ENCODE measurements around the gene BRPF3. TPM values are rescaled to one million over a fixed set of nuclear protein-coding genes. Genes with fewer than 3 reads are reported as not detected.
A peak's percentile ranks its signal among the peaks of the same experiment; 100 is the strongest.

BRPF3 gene
- total RNA-seq, 1 experiment from 2014 or later: 16.9 TPM

DNA sequence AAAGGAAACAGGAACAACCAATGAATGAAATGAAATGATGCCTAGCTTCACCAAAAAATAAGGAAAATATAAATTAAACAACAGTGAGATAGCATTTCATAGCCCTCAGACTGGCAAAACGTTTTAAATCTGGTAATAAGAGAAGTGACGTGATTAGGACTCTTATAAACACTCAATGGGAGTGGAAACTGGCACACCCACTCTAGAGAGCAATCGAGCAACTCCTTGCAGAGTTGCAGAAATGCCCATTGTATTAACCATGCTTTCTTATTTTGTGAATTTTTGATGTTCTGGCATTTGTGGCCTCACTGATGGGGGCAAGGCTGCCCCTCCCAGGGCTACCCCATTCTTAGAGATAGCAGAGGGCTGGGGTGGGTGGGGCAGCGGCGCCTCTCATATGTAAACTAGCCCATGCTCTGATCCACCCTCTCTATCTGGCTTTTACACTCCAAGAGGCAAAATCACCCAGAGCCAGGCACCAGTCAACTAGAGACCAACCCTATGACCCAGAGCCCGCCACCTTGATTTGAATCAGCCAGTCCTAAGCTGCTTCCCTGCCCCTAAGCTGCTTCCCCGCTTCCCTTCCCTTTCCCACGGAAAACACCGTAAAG is 67.0 kb downstream of the BRPF3 start:
- no peak for DNase-seq
- Histone ChIP-seq H3K27me3 (no peaks in the 10 kb centered on the region), H3K4me3 (no peak overlapping the region), H3K27ac (no peak overlapping the region), H3K36me3 (no peaks in the 10 kb centered on the region), H3K4me1 (no peaks in the 10 kb centered on the region), H3K9me3 (replicated peaks) (no peaks in the 10 kb centered on the region; the same call in 1 of the 2 replicates)

DNA sequence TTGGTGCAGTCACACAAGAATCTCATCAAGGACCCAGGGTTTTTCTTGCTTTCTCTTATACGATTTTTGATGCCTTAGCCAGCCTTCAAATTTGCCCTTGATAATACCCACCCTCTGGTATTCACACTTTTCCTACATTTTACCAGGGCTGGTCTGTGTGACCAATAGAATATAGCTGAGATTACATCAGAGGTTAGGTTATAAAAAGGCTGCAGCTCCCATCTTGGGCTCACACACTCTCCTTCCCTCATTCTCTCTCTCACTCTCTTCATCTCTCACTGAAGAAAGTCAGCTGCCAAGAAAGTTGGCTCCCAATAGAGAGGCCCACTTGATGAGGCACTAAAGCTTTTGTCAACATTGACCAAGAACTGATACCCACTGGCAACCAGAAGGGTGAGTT is 69.2 kb downstream of the BRPF3 start:
- Histone ChIP-seq H3K9me3 (replicated peaks) (no peaks in the 10 kb centered on the region; the same call in 1 of the 2 replicates), H3K4me1 (no peaks in the 10 kb centered on the region), H3K36me3 (no peaks in the 10 kb centered on the region), H3K27ac (no peak overlapping the region), H3K4me3 (no peak overlapping the region), H3K27me3 (peaks cover 9% of the 10 kb centered on the region; the same call in 1 of the 2 replicates)
- no peak for DNase-seq

DNA sequence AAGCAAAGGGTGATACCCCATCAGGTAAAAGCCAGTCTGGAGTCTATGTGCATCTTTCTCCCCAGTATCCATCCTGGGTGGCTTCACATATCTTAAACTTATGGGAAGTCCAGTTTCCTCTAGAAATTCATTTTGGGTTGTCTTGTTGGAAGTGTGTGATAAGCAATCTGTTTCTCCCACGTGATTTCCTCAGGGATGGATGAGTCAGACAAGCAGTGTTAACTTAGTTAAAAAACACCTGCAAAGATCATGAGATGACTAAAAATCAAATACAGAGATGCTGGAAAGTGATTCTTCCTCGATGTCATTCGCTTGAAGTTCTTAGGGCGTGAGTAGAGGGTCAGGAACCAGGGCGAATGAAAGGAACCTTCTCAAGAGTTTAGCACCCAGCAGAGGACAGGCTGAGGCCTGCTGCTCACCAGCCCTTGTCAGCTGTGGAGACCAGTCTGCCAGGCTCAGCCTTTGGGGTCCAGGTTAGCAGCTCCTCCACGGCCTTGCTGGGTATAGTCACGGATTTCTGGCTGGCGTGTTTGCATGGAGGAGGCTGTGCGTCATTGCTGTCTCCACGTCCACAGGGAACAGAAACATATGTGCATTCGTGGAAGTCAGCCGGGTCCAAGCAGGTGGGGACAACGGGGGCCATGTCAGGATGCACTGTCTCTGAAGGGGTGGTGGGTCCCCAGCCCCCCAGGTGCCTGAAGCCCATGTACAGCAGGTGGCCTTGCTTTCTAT is 70.5 kb downstream of the BRPF3 start:
- Histone ChIP-seq H3K9me3 (replicated peaks) (no peaks in the 10 kb centered on the region; the same call in 1 of the 2 replicates), H3K27me3 (peaks cover 9% of the 10 kb centered on the region; the same call in 1 of the 2 replicates)
- DNase-seq: no peak

DNA sequence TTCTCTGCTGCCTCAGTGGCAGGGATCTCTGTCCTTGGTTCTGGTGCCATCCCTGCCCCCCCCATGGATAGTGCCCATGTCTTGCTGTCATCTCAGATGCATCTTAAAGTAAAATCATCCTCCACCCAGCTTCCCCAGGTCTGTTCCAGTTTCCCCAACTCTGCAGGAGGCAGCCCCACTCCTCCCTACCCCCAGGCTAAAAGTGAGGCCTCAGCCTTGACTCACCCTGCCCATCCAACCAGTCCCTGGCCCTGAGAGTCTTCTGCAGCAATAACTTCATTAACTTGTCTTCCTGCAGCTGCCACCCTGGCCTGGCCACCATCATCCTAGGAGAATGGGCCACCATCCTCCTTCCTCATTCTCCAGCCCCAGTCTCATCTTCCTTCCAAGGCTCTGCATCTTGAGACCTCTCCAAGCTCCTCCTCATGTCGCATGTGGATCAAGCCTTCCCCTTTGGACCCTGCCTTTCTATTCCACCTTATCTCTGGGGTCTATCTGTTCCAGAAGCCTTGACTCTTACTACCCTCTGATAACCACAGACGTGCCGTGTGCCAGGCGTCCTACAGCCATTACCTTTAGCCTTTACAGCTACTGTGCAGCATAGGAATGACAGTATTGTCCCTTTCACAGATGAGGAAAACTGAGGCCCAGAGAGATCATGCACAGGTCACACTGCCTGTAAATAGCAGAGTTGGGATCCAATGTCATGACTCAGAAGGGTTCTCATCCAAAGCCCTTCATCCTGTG is 71.4 kb downstream of the BRPF3 start:
- Histone ChIP-seq H3K4me1 (no peaks in the 10 kb centered on the region), H3K9me3 (replicated peaks) (no peaks in the 10 kb centered on the region; the same call in 1 of the 2 replicates), H3K4me3 (no peak overlapping the region), H3K36me3 (no peaks in the 10 kb centered on the region), H3K27me3 (peaks cover 11% of the 10 kb centered on the region; the same call in 1 of the 2 replicates), H3K27ac (no peak overlapping the region)
- DNase-seq: no peak

More for the DNA sequence above, 70.5 kb downstream of the BRPF3 start:
- Histone ChIP-seq H3K36me3 (no peaks in the 10 kb centered on the region), H3K4me3 (no peak overlapping the region), H3K4me1 (no peaks in the 10 kb centered on the region), H3K27ac (no peak overlapping the region)

DNA sequence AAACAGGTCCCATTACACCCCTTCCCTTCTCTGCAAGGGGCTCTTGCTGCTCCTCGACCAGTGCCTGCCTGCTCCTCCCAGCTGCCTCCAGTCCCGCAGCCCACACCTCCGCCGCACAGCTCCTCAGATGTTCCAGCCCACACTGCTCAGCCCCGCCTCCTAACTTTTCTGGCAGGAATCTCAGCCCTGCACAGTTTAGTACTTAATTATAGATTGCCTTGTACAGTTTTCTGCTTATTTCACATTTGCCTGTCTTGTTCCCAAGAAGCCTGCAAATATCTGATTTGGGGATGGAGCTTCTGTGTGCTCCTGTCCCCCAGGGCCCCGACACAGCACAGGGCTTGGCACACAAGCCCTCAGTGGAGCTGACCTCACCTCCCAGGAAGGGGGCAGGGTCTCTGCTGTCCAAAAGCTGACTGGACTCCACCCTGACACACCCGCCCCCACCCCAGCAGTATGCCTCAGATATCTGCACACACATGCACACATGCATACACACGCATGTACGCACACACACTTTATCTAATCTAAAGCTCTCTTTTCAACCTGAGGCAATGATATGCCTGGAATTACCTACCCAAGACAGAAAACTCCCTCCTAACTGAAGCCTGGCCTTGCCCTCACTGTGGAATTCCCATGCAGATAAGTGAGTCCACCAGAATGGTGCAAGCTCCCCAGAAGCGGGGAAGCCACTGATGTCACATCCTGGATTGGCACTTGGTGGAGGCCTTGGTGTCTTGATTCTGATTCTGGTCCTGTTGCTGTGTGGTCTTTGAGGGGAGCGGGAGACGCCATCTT is 72.1 kb downstream of the BRPF3 start:
- Histone ChIP-seq H3K27me3 (peaks cover 11% of the 10 kb centered on the region; the same call in 1 of the 2 replicates), H3K4me3 (no peak overlapping the region), H3K9me3 (replicated peaks) (no peaks in the 10 kb centered on the region; the same call in 1 of the 2 replicates), H3K27ac (no peak overlapping the region), H3K36me3 (no peaks in the 10 kb centered on the region), H3K4me1 (no peaks in the 10 kb centered on the region)
- DNase-seq: no peak

DNA sequence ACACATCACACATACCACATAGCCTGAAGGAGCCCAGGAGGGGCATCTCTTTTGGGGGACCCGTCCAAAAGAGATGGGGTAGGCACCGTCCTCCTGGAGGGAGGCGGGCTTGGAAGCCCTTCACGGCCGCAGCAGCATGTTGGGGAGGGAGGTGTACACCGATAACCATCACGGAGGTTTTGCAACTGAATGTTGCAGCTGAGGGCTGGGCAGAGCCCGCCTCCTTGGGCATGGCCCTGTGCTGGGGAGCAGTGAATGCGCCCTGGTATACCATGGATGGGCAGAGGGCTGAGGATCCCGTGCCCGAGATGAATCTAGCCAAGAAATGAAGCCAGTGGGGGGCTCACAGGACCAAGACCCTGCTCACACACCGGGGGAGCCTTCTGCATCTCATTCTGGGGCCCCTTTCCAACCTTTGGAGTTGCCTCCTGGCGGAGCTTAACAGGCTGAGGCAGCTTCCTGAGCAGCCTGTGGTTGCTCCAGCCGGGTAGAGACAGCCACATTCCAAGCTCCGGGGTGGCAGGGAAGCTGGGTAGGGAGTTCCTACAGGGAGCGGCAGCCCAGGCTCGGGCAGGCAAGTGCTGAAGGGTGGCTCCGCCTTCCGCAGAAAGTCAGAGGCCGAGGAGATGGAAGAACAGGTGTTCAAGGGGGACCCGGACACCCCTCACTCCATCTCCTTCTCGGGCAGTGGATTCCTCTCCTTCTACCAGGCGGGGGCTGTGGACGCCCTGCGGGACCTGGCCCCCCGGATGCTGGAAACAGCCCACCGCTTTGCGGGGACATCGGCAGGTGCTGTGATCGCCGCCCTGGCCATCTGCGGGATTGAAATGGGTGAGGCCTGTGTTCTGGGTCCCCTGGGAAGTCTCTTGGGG is 73.5 kb downstream of the BRPF3 start, which contains the start of gene PNPLA1:
TSS of gene PNPLA1 (plus strand) at position 227 of the 872 bp plus-strand sequence. CDS start at position 627, 400 bp downstream.
- H3K4me1 ChIP-seq: no peaks in the 10 kb centered on the region
- no peak within 1 kb of the TSS for H3K27ac ChIP-seq
- H3K4me3 ChIP-seq: no peak within 1 kb of the TSS
- peaks cover 11% of the 10 kb centered on the region; the same call in 1 of the 2 replicates for H3K27me3 ChIP-seq
- DNase-seq: peak; percentile 11 to 14
- no peaks in the 10 kb centered on the region; the same call in 1 of the 2 replicates for H3K9me3 ChIP-seq (replicated peaks)
- no peaks in the 10 kb centered on the region for H3K36me3 ChIP-seq

DNA sequence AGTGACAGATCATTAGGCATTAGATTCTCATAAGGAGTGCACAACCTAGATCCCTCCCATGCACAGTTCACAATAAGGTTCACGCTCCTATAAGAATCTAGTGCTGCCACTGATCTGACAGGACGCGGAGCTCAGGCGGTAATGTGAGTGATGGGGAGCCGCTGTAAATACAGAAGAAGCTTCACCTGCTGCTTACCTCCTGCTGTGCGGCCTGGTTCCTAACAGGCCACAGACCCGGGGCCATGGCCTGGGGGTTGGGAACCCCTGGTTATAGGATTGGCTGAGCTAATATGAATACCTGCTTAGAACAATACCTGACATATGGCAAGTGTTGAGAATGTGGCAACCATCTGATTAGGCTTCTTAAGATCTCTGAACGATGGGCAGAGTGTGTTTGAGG is 75.7 kb downstream of the BRPF3 start:
- Histone ChIP-seq H3K27me3 (peaks cover 11% of the 10 kb centered on the region; the same call in 1 of the 2 replicates), H3K27ac (no peak overlapping the region), H3K4me3 (no peak overlapping the region), H3K4me1 (no peaks in the 10 kb centered on the region), H3K9me3 (replicated peaks) (no peaks in the 10 kb centered on the region), H3K36me3 (no peaks in the 10 kb centered on the region)
- no peak for DNase-seq

DNA sequence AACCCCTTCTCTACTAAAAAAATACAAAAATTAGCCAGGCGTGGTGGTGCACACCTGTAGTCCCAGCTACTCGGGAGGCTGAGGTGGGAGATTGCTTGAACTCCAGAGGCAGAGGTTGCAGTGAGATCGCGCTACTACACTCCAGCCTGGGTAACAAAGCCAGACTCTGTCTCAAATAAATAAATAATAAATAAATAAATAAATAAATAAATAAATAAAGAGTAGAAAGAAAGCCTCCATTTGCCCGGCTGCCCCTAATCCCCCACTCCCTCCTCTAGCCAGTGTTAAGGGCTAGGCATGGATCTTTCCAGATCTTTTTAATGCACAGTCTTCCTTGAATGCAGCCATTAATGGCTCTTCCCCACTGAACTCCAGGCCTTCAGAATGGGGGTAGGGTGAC is 76.5 kb downstream of the BRPF3 start:
- no peak overlapping the region for H3K27ac ChIP-seq
- H3K4me3 ChIP-seq: no peak overlapping the region
- no peaks in the 10 kb centered on the region for H3K36me3 ChIP-seq
- H3K27me3 ChIP-seq: peaks cover 11% of the 10 kb centered on the region; the same call in 1 of the 2 replicates
- H3K4me1 ChIP-seq: no peaks in the 10 kb centered on the region
- H3K9me3 ChIP-seq (replicated peaks): no peaks in the 10 kb centered on the region
- DNase-seq: no peak

DNA sequence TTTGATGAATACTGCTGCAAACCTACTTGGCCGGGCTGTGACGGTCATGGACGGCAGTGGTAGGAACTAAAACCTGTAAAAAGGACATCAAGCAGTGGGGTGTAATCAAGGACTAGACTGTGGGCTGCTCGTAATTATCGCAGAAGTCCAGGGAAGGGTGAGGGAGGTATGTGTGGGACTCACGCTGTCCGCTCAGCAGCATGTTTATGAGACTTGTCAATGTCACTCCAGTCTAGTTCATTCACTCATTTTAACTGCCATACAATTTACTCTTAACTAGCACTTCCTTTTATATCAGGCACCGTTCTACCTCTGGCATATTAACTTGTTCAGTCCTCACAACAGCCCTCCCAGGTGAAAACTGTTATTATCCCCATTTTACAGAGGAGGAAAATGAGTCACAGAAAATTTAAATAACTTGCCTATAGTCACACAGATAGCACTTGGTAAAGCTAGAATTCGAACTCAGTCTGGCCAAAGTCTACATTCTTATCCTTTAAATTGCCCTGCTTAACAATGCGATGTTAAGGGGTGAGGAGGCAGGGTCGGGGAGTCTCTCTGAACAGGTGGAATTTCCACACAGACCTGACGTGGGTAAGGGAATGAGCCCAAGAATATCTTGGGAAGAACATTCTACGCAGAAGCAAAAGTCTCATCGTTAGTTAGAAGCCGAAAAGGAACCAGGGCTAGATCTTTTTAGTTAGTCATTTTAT is 77.4 kb downstream of the BRPF3 start:
- no peak overlapping the region for H3K27ac ChIP-seq
- no peak for DNase-seq
- H3K4me3 ChIP-seq: no peak overlapping the region
- H3K27me3 ChIP-seq: peaks cover 11% of the 10 kb centered on the region; the same call in 1 of the 2 replicates
- H3K9me3 ChIP-seq (replicated peaks): no peaks in the 10 kb centered on the region
- no peaks in the 10 kb centered on the region for H3K4me1 ChIP-seq
- no peaks in the 10 kb centered on the region for H3K36me3 ChIP-seq

DNA sequence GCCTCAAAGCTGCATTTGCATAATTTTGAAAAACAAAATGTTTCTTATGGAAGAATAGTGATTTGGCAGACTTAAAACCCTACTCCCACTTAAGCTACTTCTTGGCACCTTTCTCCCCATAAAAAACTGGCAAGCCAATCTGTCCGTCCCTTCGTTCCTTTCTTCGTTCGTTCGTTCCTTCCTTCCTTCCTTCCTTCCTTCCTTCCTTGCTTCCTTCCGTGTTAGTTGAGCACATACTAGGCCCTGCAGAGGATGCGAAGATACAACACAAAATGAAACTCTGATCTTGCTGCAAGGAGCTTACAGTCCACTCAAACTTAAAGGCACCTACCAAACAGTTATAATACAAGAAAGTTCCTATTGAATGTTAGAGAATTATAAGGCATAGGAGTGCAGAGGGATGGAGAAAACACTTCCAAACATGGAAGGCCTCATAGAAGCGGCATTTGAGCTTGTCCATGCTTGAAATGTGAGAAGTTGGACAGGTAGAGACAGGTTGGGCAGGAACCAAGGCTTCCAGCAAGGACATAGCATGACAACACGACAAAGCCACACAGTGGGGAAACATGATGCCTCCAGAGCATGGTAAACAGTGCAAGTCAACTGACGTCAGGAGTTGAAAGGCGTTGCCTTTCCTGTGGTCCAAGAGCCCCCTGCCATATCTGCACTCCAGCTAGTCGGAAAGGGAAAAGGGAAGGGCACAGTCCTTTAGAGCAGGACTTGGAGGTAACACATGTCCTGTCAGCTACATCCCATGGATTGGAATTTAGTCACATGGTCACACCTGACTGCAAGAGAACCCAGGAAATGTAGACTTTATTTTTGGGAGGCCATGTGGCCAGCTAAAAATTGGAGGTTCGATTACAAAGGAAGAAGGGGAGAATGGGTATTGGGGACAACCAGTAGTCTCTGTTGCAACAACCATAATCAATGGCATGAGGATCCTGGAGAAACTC is 80.3 kb downstream of the BRPF3 start:
- Histone ChIP-seq H3K36me3 (no peaks in the 10 kb centered on the region), H3K27me3 (peaks cover 2% of the 10 kb centered on the region; the same call in 1 of the 2 replicates), H3K9me3 (replicated peaks) (no peaks in the 10 kb centered on the region), H3K4me3 (no peak overlapping the region), H3K4me1 (no peaks in the 10 kb centered on the region), H3K27ac (no peak overlapping the region)
- no peak for DNase-seq

DNA sequence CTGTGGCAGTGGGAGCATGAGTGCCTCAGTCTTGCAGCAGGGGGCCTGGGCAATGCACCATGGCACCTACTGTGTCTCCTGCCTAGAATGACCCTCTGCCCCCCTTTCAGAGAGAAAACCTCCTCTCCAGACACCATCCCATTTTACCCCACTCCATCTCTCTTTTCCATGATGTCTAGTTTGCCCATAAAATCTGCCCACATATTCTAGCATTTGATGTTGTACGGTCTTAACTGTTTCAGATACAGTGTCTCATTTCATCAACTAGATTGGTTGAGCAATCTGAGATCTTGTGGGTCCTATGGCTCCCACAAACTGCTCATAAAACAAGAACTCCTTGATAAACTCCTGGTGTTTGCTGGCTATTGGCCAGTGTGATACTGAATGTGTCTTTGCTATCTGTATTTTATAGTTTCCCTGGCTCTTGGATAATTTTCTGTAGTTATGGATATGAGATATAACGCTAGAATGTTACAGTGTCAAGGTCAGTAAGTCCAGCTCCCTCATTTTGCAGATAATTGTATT is 81.5 kb downstream of the BRPF3 start:
- Histone ChIP-seq H3K27ac (no peak overlapping the region), H3K9me3 (replicated peaks) (no peaks in the 10 kb centered on the region), H3K4me3 (no peak overlapping the region), H3K36me3 (no peaks in the 10 kb centered on the region), H3K27me3 (no peaks in the 10 kb centered on the region; the same call in none of the 2 replicates), H3K4me1 (no peaks in the 10 kb centered on the region)
- DNase-seq: no peak

DNA sequence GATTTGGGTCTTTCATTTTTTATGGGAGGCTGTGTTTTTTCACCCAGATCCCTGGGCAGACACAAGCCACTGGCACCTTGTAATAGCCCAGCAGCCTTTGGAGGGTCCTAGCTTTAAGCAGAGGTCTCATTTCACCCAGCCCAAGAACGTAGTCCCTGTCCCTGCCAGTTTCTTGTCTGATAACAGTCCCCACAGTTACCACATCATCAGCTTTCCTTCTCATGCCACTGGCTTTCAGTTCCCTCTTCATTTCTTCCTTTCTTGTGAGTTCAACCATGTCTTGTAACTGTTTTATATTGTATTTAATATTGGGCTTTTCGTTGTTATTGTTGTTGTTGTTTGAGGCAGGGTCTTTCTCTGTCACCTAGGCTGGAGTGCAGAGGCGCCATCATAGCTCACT is 83.9 kb downstream of the BRPF3 start:
- no peak for DNase-seq
- Histone ChIP-seq H3K9me3 (replicated peaks) (no peaks in the 10 kb centered on the region), H3K4me3 (no peak overlapping the region), H3K27me3 (no peaks in the 10 kb centered on the region; the same call in none of the 2 replicates), H3K36me3 (no peaks in the 10 kb centered on the region), H3K4me1 (no peaks in the 10 kb centered on the region), H3K27ac (no peak overlapping the region)

All from SJCRH30 (cell line).